ENCODE results near the gene TSBP1.
"Not testable (repeated sequence)": the region's sequence is repeated elsewhere in the genome, so short reads cannot be mapped to it uniquely, and the experiment has no call there.

Gene TSBP1

DNA sequence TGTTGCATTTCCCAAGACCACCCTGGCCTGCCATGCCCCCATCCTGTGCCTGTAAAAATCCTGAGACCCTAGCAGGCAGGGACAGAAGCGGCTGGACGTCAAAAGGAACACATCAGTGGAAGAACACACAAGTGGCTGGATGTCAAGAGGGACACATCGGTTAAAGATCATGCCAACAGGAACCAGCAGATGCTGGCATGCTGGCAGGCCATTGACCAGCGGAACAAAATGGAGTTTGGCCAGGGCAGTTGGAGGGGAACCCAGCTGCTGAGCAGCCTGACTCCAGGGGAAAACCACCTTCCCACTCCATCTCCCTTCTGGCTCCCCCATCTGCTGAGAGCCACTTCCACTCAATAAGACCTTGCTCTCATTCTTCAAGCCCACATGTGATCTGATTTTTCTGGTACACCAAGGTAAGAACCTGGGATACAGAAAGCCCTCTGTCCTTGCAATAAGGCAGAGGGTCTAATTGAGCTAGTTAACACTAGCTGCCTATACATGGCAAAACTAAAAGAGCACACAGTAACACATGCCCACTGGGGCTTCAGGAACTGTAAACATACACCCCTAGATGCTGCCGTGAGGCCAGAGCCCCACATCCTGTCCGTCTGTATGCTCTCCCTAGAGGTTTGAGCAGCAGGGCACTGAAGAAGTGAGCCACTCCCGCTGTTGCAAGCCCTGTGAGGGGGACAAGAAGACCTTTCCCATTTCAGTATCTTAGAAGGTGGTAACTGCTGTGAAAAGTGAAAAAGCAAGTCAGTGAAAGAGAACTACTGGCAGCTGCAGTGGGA is 4.2 kb upstream of the TSBP1 start:
- DNase-seq (ENCODE audit: low read depth in 2 of 2) = no peak

DNA sequence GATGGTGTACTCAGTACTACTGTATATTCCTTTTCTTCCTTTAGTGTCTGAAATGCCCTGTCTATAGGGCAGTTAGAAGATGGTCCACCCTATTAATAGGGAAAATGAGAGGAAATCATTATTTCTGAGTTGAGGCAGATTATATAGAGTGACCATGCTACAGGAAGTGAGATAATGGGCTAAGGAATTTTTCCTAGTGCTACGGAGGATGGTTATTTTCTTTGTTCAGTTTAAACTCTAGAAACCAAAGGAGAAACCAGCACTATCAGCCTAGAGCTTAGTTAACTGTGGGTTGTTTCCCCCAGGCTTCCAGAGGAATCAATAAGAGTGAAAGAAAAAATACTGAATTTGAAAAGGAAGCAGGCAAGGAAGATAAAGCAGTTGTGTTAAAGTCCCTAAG is 474 bp downstream of the TSBP1 start:
- no peak for DNase-seq (ENCODE audit: low read depth in 2 of 2)

GRCh38 chr6:32370505-32370904 is 1.2 kb downstream of the TSBP1 start:
- no peak for DNase-seq (ENCODE audit: low read depth in 2 of 2)

GRCh38 chr6:32369660-32370059 is 2.0 kb downstream of the TSBP1 start:
- DNase-seq (ENCODE audit: low read depth in 2 of 2) = no peak

DNA sequence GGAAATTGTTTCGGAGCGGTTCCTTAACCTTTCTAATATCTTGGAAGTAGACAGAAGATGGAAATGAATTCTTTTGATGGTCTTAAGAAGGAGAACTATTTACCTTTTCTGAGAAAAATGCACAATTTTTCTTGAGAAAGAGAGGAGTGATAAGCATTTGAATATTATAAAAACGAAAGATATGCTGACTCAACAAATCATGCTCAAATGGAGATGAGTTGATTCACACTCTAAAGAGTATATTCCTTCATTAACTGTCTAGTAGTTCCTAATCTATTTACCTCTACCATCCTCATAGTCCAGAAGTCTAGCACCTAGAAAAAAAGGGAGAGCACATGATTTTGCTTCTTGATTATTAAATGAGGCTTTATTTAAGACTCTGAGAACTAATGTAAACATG is 4.1 kb downstream of the TSBP1 start:
- DNase-seq (ENCODE audit: low read depth in 2 of 2) = no peak

- DNase-seq (ENCODE audit: low read depth in 2 of 2) = not testable (repeated sequence)
These were observed 12.5 kb downstream of the TSBP1 start for GRCh38 chr6:32359225-32359624.

DNA sequence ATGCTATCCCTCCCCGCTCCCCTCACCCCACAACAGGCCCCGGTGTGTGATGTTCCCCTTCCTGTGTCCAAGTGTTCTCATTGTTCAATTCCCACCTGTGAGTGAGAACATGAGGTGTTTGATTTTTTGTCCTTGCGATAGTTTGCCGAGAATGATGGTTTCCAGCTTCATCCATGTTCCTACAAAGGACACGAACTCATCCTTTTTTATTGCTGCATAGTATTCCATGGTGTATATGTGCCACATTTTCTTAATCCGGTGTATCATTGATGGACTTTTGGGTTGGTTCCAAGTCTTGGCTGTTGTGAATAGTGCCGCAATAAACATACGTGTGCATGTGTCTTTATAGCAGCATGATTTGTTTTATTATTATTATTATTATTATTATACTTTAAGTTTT is 13.2 kb downstream of the TSBP1 start:
- DNase-seq (ENCODE audit: low read depth in 2 of 2) = not testable (repeated sequence)

DNA sequence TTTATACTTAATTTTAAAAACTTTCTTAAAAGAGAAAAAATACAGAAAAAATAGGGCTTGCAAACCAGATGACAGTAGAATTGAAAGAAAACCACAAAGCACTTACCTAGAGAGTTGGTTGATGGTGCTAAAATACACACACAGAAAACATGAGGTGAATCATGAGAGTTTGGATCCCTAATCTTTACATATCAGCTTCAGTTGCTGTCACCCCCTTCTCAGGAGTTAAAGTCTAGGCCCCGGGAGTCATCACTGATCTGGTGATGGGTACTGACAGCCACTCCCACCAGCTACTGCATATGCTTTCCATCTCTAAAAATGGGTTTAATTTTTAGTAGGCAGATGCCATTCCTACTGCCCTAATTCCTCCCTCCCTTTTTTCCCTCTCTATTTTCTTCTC is 16.7 kb downstream of the TSBP1 start:
- no peak for DNase-seq (ENCODE audit: low read depth in 2 of 2)

DNA sequence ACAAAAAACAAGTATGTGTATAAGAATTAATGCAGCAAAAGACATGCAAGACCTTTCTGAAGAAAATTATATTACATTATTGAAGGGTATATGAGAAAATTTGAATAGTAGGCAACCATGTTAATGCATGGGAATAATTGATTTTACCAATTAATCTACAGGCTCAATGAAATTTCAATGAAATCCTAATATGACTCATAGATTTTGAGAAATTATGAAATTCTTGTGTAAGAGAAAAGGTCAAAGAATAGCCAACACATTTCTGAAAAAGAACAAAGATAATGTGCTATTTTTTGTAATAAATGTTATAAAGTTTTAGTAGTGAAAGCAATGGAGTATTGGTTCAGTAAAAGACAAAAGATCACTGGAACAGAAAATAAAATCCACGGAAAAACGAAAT is 18.4 kb downstream of the TSBP1 start:
- no peak for DNase-seq (ENCODE audit: low read depth in 2 of 2)

DNA sequence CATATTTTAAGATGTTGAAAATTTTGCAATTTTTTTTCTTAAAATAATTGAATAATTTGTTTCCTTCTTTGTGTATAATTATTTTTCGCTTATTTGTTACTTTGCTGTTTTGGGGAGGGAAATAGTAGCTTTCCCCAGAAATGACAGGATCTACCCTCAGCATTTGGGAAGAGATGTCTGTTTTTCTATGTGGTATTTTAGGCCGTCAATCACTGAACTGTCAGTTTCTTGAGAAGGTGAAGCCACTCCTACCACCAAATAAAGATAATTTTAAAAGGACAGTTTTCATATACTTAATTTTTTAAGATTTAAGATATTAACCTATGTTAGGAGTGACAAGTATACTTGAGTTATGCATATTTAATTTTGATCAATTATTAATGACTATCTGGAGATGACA is 31.5 kb downstream of the TSBP1 start:
- no peak for DNase-seq (ENCODE audit: low read depth in 2 of 2)

DNA sequence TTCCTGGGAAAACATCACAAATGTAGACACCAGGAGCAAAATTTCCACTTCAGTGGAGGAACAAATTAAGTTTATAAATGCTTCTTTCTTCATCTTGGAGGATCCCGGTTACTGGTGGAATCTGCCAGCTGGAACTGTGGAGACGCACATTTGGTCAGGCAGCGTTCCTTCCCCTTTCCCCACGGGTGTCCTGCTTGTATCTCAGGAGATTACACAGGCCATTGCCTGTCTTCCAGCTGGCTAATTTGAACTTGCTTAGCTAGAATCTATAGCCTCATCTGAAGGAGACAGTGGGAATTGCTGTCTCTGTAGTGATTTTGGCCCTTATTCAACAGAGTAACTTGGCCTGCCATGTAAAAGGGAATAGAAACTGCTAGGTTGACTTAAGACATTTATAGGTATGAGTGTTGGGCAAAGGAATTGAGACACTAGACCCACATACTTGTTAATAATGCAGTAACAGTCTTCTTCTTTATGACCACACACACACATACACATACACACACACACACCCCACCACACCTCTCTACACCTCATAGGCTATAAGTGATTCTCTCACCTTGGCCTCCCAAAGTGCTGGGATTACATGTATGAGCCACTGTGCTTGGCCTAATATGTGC is 34.4 kb downstream of the TSBP1 start:
- no peak for DNase-seq (ENCODE audit: low read depth in 2 of 2)

- DNase-seq (ENCODE audit: low read depth in 2 of 2) = no peak
These were observed 39.3 kb downstream of the TSBP1 start for GRCh38 chr6:32332433-32332832.

- DNase-seq (ENCODE audit: low read depth in 2 of 2) = no peak
These were observed 42.6 kb downstream of the TSBP1 start for GRCh38 chr6:32329141-32329540.

GRCh38 chr6:32327103-32327502 is 44.6 kb downstream of the TSBP1 start:
- no peak for DNase-seq (ENCODE audit: low read depth in 2 of 2)

GRCh38 chr6:32318501-32318900 is 53.2 kb downstream of the TSBP1 start:
- DNase-seq (ENCODE audit: low read depth in 2 of 2) = no peak

- DNase-seq (ENCODE audit: low read depth in 2 of 2) = no peak
These were observed 54.2 kb downstream of the TSBP1 start for GRCh38 chr6:32317541-32317940.

GRCh38 chr6:32313964-32314363 is 57.7 kb downstream of the TSBP1 start:
- no peak for DNase-seq (ENCODE audit: low read depth in 2 of 2)

DNA sequence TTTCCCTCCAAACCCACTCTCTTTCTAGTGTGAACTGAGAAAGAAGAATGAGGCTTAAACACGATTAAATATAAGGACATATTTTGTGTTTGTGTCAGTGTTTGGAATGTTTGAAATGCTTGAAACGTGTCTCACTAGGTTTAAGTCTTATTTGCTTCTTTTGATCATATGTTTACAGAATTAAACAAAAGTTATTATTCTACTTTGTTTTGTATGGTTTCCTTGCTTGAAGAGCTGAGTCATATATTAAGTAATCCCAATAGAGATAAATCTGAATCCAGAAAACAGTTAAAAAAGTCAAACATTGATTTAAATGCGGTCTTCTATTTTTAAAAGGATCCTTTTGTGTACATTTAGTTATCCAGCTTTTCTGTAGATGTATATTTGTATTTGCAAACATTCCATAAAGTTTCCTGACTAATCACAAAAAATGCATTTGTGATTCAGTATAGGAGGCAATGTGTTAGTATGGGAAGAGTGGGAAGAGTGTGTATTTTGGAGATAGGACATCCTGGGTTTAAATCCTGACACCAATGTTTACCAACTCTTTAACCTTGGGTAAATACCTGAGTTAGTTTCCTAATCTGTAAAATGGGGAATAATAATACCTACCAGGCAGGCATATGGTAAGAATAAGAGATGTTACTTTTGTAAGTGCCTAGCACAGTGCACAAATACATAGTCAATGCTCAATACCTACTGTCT is 72.9 kb downstream of the TSBP1 start:
- DNase-seq (ENCODE audit: low read depth in 2 of 2) = no peak

DNA sequence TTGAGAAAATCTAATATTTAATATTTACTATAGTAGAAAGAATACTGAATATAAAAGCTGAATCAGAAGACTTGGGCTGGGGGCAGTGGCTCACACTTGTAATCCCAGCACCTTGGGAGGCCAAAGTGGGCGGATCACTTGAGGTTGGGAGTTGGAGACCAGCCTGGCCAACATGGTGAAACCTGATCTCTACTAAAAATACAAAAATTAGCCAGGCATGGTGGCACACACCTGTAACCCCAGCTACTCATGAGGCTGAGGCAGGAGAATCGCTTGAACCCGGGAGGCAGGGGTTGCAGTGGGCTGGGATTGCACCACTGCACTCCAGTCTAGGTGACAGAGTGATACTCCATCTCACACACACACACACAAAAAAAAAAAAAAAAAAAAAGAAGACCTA is 76.7 kb downstream of the TSBP1 start:
- DNase-seq (ENCODE audit: low read depth in 2 of 2) = not testable (repeated sequence)

DNA sequence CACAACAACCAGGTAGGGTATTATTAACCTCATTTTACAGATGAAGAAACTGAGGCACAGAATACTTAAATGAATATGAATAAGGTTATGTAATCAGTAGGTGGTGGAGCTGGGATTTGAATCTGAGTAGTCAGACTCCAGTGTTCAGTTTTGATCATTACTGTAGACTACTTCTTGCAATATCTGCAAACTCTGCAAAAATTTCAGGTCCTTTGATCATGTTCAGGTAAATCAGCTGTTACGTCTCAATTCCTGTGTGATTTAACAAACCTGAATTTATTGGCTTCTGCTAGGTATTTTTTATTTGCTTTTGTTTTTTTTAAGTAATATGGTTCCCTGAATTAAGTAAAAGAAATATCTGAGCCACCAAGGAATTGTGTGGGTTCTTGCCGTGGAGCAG is 77.1 kb downstream of the TSBP1 start:
- DNase-seq (ENCODE audit: low read depth in 2 of 2) = no peak

- no peak for DNase-seq (ENCODE audit: low read depth in 2 of 2)
These were observed 78.0 kb downstream of the TSBP1 start for GRCh38 chr6:32293695-32294094.

DNA sequence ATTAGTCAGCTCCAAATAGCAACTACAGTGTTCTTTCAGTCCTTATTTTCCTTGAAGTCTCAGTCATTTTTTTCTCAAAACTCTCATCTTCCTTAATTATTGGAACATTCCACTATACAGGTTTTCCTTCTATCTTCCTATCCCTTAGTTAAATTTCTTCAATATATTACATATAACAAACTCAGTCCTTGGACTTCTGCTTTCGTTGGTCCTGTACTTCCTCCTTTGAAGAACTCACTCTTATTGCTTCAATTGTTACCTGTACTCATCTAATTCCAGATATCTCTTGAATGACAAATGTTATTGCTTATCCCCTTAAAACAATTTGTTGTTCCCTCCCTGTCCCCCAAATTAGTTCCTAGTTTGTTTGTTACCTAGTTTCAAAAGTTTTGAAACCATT is 80.2 kb downstream of the TSBP1 start:
- no peak for DNase-seq (ENCODE audit: low read depth in 2 of 2)

DNA sequence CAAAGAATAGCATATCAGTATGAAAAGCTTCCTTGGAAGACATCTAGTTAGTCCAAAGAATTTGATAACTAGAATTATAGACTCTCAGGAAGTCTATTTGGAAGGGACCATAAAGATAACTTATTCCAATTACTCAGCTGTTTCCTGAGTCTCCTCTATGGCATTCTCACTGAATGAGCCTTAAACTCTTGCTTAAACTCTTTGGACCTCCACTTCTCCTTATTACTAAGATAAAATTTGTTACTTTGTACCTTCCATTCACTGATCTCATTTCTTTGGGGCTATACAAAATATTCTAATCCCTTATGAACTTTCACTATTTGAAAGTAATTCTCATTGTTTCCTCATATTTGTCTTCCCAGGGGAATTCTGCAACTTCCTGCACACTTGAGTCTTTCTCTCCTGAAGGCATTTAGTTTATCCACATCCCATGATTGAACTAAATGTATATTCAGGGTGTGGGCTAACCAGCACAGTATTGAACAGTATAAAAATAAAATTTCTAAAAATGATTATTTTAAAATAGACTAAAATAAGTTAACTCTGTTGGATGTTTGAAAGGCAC is 80.7 kb downstream of the TSBP1 start:
- DNase-seq (ENCODE audit: low read depth in 2 of 2) = no peak

All from stimulated activated CD8-positive, alpha-beta memory T cell treated with anti-CD3 and anti-CD28 coated beads, Interleukin-15, amount 100 ng/mL, for 48 hours (primary cell).